HepG2 (cell line): ENCODE results near the gene UACA. TPM values are rescaled to one million over a fixed set of nuclear protein-coding genes. Genes with fewer than 3 reads are reported as not detected.

Experiments
- AFF4 ChIP-seq: sonication (generic); formaldehyde crosslinking; IDR thresholded peaks from 2 replicates; pipeline ENCODE4 v1.4.0; 2020; ENCODE audit warnings: missing genetic modification reagents
- KAT8 ChIP-seq: IDR thresholded peaks from 2 replicates; pipeline ENCODE4 v1.6.1; 2016; ENCODE audit warnings: missing genetic modification reagents, missing compliant biosample characterization
- MEIS2 ChIP-seq: sonication (generic); formaldehyde crosslinking; IDR thresholded peaks from 2 replicates; pipeline ENCODE4 v1.9.0; 2021; ENCODE audit warnings: mild to moderate bottlenecking, missing genetic modification reagents
- MXD1 ChIP-seq: sonication (generic); formaldehyde crosslinking; IDR thresholded peaks from 2 replicates; pipeline ENCODE4 v1.4.0; 2020; ENCODE audit warnings: mild to moderate bottlenecking, missing genetic modification reagents
- NAIF1 ChIP-seq: sonication (generic); formaldehyde crosslinking; IDR thresholded peaks from 2 replicates; pipeline ENCODE4 v1.5.0; 2020; ENCODE audit warnings: mild to moderate bottlenecking, missing genetic modification reagents, borderline replicate concordance
- POLR2G ChIP-seq: fragments of 200-400 bp; formaldehyde crosslinking; IDR thresholded peaks from 2 replicates; pipeline ENCODE4 v1.6.1; 2018; ENCODE audit warnings: mild to moderate bottlenecking, low read depth, low read length, moderate library complexity
- RBM22 ChIP-seq: fragments of 200-400 bp; formaldehyde crosslinking; optimal IDR thresholded peaks from 2 replicates; pipeline ENCODE3; 2017; ENCODE audit warnings: mild to moderate bottlenecking, low read length, moderate library complexity
- TCF7L2 ChIP-seq: IDR thresholded peaks from 2 replicates; pipeline ENCODE4 v1.6.1; 2011; ENCODE audit warnings: mild to moderate bottlenecking, low read depth, low read length, moderate library complexity
- TFE3 ChIP-seq: IDR thresholded peaks from 2 replicates; pipeline ENCODE4 v1.6.1; 2016
- ZBTB44 ChIP-seq: sonication (generic); formaldehyde crosslinking; IDR thresholded peaks from 2 replicates; pipeline ENCODE4 v1.4.0; 2020; ENCODE audit warnings: missing genetic modification reagents
- ZNF124 ChIP-seq: sonication (generic); formaldehyde crosslinking; IDR thresholded peaks from 2 replicates; pipeline ENCODE4 v1.4.0; 2020; ENCODE audit warnings: missing genetic modification reagents
- ZNF280B ChIP-seq: sonication (generic); formaldehyde crosslinking; IDR thresholded peaks from 2 replicates; pipeline ENCODE4 v1.5.0; 2020; ENCODE audit warnings: missing genetic modification reagents, mild to moderate bottlenecking, borderline replicate concordance
- ZNF282 ChIP-seq: fragments of 450-650 bp; IDR thresholded peaks from 2 replicates; pipeline ENCODE4 v1.6.1; 2018; ENCODE audit not compliant: partially characterized antibody
- ZNF30 ChIP-seq: sonication (generic); formaldehyde crosslinking; IDR thresholded peaks from 2 replicates; pipeline ENCODE4 v1.5.0; 2020; ENCODE audit warnings: mild to moderate bottlenecking, missing genetic modification reagents
- ZNF597 ChIP-seq: sonication (generic); formaldehyde crosslinking; IDR thresholded peaks from 2 replicates; pipeline ENCODE4 v1.5.0; 2020; ENCODE audit warnings: missing genetic modification reagents
- ZNF709 ChIP-seq: sonication (generic); formaldehyde crosslinking; IDR thresholded peaks from 2 replicates; pipeline ENCODE4 v1.5.0; 2020; ENCODE audit warnings: mild to moderate bottlenecking, missing genetic modification reagents
- polyA plus RNA-seq, 8 experiments: library from polyadenylated mRNA; depleted of rRNA in 3 of 8; stranded (reverse) in 7 of 8; unstranded in 1 of 8; fragments of >200 nt; fragmentation: Illumina TruSeq in 4 of 8; extraction: Trizol in 4 of 8; gene quantifications; 2 replicates each; pipeline versions ENCODE4 v1.2.1 to v1.2.3, GENCODE V29; 2011 to 2016; ENCODE audit warnings: low read depth in 4 of 8, missing spikeins in 1 of 8, mixed read lengths in 1 of 8; ENCODE audit not compliant: insufficient read depth in 1 of 8
- total RNA-seq, 5 experiments: library from RNA; depleted of rRNA; stranded (reverse); fragments of >200 nt; fragmentation: Illumina TruSeq; extraction: Trizol; gene quantifications; 2 replicates each; pipeline ENCODE4 v1.2.3, GENCODE V29; 2016; ENCODE audit warnings: low read depth in 1 of 5

UACA gene
- total and polyA plus RNA-seq, 2 of the 13 experiments (the other 11 are each of a cell fraction or from before 2014, with no cell fraction given): 17.8 to 39.2 TPM

GRCh38 chr15:70763120-70763949, at the start of gene UACA (continued):
- TF ChIP-seq TFE3 (CRISPR knock-in tag) (0 out of 2 replicates have a peak, but pooled peaks have one; percentile 4), ZNF30 (no peak), KAT8 (peak; percentile 20; the same call in 1 of the 2 replicates), MEIS2 (CRISPR knock-in tag) (peak; percentile 84; the same call in 1 of the 2 replicates), MXD1 (CRISPR knock-in tag) (peak; percentile 61), ZBTB44 (CRISPR knock-in tag) (0 out of 2 replicates have a peak, but pooled peaks have one; percentile 26), TCF7L2 (no peak), ZNF280B (no peak), NAIF1 (no peak), RBM22 (no peak), POLR2G (peak; percentile 87), ZNF282 (no peak), ZNF597 (0 out of 2 replicates have a peak, but pooled peaks have one; percentile 38), ZNF709 (CRISPR knock-in tag) (0 out of 2 replicates have a peak, but pooled peaks have one; percentile 49), ZNF124 (CRISPR knock-in tag) (0 out of 2 replicates have a peak, but pooled peaks have one; percentile 42), AFF4 (CRISPR knock-in tag) (no peak)
